Progenitor cell of endocrine pancreas (in vitro differentiated cells): ENCODE data around the gene CEP20. TPM values are rescaled to one million over a fixed set of nuclear protein-coding genes. Genes with fewer than 3 reads are reported as not detected.

ENCODE experiments used
- DNase-seq: peaks from one replicate; pipeline ENCODE4 v3.0.0; 2021; ENCODE audit warnings: low spot score; ENCODE audit not compliant: unreplicated experiment
- H3K27ac Mint-ChIP-seq: 2 replicates; pipeline ENCODE4 v1.8.0; 2021; ENCODE audit warnings: mild to moderate bottlenecking, moderate library complexity, mixed read lengths
- H3K27me3 Mint-ChIP-seq: 2 replicates; pipeline ENCODE4 v1.8.0; 2021; ENCODE audit warnings: mixed read lengths
- H3K36me3 Mint-ChIP-seq: 2 replicates; pipeline ENCODE4 v1.8.0; 2022; ENCODE audit warnings: mixed read lengths; ENCODE audit not compliant: insufficient read depth
- H3K4me1 Mint-ChIP-seq: 2 replicates; pipeline ENCODE4 v1.8.0; 2021; ENCODE audit warnings: low read depth, mixed read lengths
- H3K4me3 Mint-ChIP-seq: 2 replicates; pipeline ENCODE4 v1.8.0; 2021; ENCODE audit warnings: low read depth, mild to moderate bottlenecking, moderate library complexity, mixed read lengths
- H3K9me3 Mint-ChIP-seq: 2 replicates; pipeline ENCODE4 v1.8.0; 2021; ENCODE audit warnings: low read depth, mixed read lengths
- CTCF ChIP-seq: fragments of 200-600 bp; sonication (generic); IDR thresholded peaks from one replicate; pipeline ENCODE4 v1.5.0; 2021; ENCODE audit warnings: antibody characterized with exemption, mild to moderate bottlenecking; ENCODE audit not compliant: unreplicated experiment
- total RNA-seq: library from RNA; stranded (reverse); gene quantifications from 2 replicates; pipeline ENCODE4 v1.2.1, GENCODE V29; 2021

CEP20 gene
- total RNA-seq, 1 donor from 2014 or later: 23.8 TPM

- H3K27ac Mint-ChIP-seq: no peak overlapping the region
- TF ChIP-seq CTCF: no peak
- peak overlapping the region; percentile 60 for H3K4me3 Mint-ChIP-seq
Measured at GRCh38 chr16:15886078-15886477, 2.3 kb downstream of the CEP20 start.

GRCh38 chr16:15885560-15886001 is 2.8 kb downstream of the CEP20 start:
- TF ChIP-seq CTCF: no peak
- Mint-ChIP-seq H3K9me3 (no peaks in the 10 kb centered on the region), H3K36me3 (peaks cover 3% of the 10 kb centered on the region), H3K27me3 (no peaks in the 10 kb centered on the region), H3K27ac (no peak overlapping the region), H3K4me3 (peak overlapping the region; percentile 60), H3K4me1 (peaks cover 21% of the 10 kb centered on the region)
- no peak for DNase-seq

More at GRCh38 chr16:15886078-15886477, 2.3 kb downstream of the CEP20 start:
- no peak for DNase-seq
- no peaks in the 10 kb centered on the region for H3K9me3 Mint-ChIP-seq
- no peaks in the 10 kb centered on the region for H3K27me3 Mint-ChIP-seq
- peaks cover 21% of the 10 kb centered on the region for H3K4me1 Mint-ChIP-seq
- peaks cover 3% of the 10 kb centered on the region for H3K36me3 Mint-ChIP-seq

- peaks cover 11% of the 10 kb centered on the region for H3K4me1 Mint-ChIP-seq
- no peak overlapping the region for H3K4me3 Mint-ChIP-seq
- peaks cover 9% of the 10 kb centered on the region for H3K36me3 Mint-ChIP-seq
Measured at GRCh38 chr16:15882563-15882962, 5.8 kb downstream of the CEP20 start.

GRCh38 chr16:15881794-15882379 is 6.5 kb downstream of the CEP20 start:
- Mint-ChIP-seq H3K27ac (no peak overlapping the region), H3K4me3 (no peak overlapping the region), H3K4me1 (peaks cover 8% of the 10 kb centered on the region), H3K36me3 (peaks cover 9% of the 10 kb centered on the region), H3K9me3 (no peaks in the 10 kb centered on the region), H3K27me3 (no peaks in the 10 kb centered on the region)
- no peak for DNase-seq
- no peak for TF ChIP-seq CTCF

More at GRCh38 chr16:15882563-15882962, 5.8 kb downstream of the CEP20 start:
- no peak overlapping the region for H3K27ac Mint-ChIP-seq
- no peak for DNase-seq
- H3K9me3 Mint-ChIP-seq: no peaks in the 10 kb centered on the region
- no peaks in the 10 kb centered on the region for H3K27me3 Mint-ChIP-seq
- TF ChIP-seq CTCF: no peak

- H3K36me3 Mint-ChIP-seq: peaks cover 9% of the 10 kb centered on the region
- DNase-seq: no peak
- no peak for TF ChIP-seq CTCF
Measured at GRCh38 chr16:15880434-15881308, 7.7 kb downstream of the CEP20 start.

More at GRCh38 chr16:15880434-15881308, 7.7 kb downstream of the CEP20 start:
- Mint-ChIP-seq H3K4me1 (no peaks in the 10 kb centered on the region), H3K9me3 (no peaks in the 10 kb centered on the region), H3K27ac (no peak overlapping the region), H3K27me3 (no peaks in the 10 kb centered on the region), H3K4me3 (no peak overlapping the region)
